GM18858 (cell line): ENCODE data around the gene CHRNA10.

Experiments used
- ATAC-seq: cut with Tn5 transposase; IDR thresholded peaks from one replicate; pipeline ENCODE4 v1.9.1; 2021; ENCODE audit not compliant: unreplicated experiment

Gene CHRNA10, protein sequence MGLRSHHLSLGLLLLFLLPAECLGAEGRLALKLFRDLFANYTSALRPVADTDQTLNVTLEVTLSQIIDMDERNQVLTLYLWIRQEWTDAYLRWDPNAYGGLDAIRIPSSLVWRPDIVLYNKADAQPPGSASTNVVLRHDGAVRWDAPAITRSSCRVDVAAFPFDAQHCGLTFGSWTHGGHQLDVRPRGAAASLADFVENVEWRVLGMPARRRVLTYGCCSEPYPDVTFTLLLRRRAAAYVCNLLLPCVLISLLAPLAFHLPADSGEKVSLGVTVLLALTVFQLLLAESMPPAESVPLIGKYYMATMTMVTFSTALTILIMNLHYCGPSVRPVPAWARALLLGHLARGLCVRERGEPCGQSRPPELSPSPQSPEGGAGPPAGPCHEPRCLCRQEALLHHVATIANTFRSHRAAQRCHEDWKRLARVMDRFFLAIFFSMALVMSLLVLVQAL

DNA sequence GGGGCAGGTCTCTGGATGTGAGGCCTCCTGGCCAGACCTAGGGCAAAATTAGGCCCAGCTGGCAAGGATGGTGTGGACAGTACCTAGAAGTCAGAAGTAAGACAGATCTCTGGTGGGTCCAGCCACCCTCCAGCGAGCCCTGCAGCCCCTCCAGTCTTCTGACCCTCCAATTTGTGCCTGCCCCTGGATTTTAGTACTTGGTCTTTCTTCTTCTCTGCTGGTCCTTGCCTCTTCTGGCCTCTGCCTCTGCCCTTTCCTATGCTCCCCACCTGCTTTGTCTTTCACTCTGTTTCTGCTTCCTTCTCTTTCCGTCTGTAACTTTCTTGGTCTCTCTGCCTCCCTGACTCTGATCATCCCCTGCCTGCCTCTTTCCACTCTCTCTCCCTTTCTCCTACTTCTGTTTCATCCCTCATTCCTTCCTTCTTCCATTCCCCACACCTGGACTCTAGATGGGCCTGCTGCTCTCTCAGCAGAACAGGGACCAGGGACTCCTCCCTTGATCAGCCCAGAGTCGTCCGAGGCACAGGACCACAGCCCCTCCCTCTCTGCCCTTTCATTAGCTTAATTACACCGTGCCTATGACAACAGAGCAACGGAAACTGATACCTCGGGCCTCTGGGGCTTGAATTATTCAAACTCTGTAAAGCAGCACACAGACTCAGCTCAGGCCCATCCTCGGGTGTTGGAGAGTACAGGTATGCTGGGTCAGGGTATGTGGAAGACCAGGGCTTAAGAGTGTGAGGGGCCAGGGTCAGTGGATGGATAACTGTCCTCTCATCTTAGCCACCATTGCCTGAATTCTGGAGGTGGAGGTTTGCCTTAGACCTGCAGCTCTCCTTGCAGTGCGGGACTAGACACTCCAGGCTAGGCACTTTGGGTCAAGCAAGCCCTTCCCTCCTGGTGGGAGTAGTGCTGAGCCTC, at the start of gene CHRNA10:
Gene CHRNA10, minus strand, starts transcription at position 51 of the 921 bp plus-strand sequence. CDS start 72 bp downstream, outside the sequence.
- ATAC-seq, result no peak

DNA sequence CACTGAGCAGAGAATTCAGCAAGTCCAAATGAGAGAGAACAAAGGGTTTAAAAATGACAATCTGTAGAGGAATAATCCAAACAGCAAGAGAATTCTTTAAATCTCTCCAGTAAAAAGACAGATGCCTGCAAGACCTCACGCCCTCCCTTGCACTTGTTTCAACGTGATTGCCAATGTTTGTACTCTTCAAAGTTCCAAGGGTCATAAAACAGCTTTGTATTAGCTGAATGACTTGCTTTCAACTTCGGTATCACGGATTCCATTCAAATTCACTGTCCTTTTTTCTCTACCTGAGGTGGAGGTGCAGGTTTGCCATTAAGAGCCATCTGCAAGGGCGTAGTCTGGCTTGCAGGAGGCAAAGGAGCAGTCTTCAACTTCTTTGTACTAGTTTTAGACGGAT, 41.1 kb upstream of the CHRNA10 start:
- no peak for ATAC-seq

DNA sequence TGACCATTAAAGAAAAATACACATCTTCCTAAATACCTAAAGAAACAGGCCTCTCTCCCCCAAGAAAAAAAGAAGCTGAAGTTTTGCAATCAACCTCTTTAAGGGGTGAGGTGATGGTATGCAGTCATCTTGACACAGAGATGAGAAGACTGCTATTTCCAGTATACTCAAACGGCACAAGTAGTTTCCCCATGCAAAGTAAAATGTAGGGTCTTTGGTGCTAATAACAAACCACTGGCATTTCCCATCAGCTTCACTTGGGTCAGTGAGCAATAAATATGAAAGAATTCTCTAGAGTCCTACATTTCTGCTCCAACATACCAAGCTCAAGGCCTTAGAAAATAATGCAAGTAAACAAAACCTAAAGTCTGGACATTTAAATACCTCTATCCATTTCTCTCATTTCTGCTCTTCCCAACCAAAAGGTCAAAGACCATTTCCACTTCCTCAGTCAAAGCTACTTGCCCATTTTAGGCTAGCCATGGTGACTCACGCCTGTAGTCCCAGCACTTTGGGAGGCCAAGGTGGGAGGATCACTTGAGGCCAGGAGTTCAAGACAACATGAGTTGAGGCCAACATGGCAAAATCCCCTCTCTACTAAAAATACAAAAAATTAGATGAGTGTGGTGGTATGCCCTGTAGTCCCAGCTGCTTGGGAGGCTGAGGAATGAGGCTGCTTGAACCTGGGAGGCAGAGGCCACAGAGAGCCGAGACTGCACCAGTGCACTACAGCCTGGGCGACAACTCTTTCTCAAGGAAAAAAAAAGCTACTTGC, 39.5 kb upstream of the CHRNA10 start:
- no peak for ATAC-seq

DNA sequence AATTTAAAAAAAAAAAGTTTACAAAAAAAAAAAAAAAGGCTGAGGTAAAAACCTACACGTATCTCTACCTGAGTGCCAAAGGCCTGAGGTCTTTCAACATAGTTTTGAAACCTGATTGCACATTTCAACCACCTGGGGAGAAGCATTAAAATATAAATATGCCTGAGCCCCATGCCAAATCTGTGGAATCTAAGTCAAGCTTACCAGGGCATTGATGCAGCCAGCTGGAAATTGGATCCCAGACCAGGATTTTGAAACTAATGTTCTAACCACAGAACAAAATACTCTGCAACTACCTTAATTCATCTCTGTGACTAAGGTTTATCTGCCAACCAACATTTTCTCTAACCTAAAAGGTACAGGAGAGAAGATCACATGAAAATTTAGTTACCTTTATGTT, 38.8 kb upstream of the CHRNA10 start:
- ATAC-seq, result no peak

DNA sequence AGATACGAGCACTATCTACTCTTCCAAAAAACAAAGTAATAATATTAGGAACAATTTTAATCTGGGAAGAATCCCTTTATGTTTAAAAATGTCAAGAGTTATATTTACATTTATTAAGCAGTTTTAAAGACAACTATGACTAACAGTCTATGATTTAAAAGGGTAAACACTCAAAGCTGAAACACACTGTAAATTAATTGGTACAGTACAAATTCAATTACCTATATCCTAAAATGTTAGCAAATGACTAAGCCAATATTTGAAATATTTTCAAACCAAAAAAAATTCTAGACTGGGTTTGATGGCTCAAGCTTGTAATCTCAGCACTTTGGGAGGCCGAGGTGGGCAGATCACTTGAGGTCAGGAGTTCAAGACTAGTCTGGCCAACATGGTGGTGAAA, 36.0 kb upstream of the CHRNA10 start:
- no peak for ATAC-seq

DNA sequence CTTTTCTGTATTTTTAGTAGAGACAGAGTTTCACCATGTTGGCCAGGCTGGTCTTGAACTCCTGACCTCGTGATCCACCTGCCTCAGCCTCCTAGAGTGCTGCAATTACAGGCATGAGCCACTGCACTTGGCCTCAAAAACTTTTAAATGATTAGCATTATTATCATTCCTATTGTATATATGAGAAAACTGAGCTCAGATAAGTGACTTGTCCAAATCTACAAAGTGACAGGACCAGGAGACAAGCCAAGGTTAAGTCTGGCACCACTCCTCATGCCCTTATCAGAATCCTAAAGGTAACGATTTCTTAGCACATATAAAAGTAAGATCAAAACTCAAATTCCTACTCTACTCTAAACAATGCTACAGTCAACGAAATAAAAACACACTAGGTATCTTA, 32.2 kb upstream of the CHRNA10 start:
- ATAC-seq, result no peak

DNA sequence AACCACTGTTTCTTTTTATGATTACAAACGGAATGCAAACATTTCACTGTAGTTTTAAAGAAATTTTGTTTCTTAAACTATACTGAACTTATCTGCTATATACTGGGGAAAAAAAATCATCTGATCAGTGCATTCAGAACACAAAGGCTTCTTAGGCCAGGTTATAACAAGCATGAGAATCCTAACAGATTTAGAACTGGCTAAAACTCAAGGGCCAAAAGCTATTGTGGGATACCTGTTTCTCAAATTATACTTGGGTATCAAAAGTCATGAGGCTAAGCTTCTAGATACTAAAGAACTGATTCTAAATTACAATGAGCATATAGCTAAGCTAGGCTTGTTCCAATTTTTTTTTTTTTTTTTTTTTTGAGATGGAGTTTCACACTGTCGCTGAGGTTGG, 29.7 kb upstream of the CHRNA10 start:
- no peak for ATAC-seq

DNA sequence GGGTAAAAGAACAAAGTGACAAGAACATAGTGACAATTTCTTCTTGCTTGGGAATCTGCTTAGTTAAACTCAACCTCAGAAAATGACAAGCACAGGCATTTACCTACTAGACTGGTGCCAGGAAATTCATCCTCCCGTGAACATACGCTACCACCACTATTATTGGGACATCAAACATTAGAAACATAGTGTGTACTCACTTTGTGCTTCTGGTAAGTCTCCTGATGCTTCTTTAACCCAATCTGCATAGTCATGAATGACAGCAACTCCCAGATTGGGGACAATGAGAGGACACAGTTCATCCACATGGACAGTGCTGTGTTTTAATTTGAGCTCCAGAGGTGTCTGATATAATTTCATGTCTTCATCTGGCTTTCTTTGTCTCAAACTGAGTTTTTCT, 29.2 kb upstream of the CHRNA10 start:
- ATAC-seq, result no peak

DNA sequence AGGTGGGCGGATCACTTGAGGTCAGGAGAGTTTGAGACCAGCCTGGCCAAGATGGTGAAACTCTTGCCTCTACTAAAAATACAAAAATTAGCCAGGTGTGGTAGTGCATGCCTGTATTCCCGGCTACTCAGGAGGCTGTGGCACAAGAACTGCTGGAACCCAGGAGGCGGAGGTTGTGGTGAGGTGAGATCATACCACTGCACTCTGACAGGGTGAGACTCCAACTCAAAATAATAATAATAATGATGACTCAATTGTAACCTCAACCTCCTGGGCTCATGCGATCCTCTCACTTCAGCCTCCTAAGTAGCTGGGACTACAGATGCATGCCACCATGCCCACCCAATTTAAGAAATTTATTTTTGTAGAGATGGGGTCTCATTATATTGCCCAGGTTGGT, 15.6 kb upstream of the CHRNA10 start:
- no peak for ATAC-seq

DNA sequence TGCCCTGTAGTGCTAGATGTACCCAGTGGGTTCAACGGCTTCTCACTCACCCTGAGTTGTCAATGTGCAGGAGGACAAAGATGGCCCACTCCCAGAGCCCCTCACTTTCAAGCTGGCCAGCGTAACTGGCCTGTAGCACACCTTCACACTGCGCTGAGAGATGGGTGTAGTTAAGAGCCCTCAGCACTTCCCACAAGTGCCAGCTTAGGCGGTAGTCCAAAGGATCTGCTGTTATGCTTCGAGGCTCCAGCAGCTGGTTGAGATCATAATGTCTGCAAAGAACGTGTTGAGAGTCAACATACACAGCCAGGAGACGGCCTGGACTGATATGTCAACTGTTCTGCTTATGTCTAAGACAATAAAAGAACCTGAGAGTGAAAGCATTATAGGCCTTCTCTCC, 14.7 kb upstream of the CHRNA10 start:
- ATAC-seq, result no peak

DNA sequence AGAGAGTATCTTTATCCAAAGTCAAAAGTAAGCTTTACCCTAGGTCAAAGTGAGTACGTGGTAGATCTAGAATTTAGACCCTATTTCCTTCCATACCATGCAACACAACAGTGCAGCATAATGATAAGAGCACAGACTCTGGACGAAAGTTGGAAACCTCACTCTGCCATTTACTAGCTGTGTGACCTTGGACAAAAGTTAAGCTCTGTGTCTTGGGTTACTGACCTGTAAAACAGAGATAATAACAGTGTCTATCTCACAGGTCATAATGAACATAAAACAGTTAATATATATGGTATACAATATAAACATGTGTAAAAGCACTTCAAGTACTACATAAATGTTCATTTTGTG, 13.6 kb upstream of the CHRNA10 start:
- no peak for ATAC-seq

DNA sequence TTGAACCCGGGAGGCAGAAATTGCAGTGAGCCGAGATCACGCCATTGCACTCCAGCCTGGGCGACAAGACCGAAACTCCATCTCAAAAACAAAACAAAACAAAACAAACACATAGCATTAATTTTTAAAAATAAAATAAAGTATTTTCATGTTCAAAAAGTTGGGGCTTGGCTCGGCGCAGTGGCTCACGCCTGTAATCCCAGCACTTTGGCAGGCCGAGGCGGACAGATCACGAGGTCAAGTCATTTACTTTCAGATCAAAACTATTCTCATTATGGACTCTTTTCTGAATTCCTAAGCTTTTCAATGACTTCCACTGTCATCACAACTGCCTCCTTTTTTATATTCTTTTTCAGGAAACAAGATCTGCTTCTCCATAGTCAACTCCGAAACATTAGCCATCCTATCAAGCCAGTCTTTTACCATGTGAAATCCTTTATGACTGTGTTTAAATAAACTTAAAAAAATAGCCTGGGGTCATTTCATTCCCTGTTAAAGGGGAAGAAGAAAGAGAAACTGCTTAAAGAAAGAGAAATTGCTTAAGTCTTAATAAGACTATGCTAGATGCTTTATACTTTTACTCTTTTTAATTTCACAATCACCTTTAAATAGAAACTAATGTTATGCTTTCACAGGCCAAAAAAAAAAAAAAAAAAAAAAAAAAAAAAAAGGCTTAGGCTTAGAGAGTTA, 13.1 kb upstream of the CHRNA10 start:
- no peak for ATAC-seq

DNA sequence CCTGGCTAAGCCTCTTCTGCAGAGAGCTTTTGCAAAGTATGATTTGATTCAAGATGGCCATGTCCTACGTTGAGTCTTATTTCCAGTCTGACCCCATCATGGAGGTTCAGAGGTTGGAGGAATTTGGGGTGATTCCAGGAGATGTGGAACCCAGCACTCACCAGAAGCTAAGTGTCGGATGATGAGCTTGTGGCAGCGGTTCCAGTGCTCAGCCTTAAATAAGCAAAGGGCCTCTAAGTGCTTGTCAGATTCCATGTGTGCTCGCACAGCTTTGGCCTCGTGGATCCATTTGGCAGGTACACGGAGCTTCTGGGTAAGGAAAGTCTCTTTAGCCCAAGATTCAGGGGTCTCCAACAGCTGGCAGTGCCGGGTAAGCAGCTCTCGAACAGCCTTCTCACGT, 11.9 kb upstream of the CHRNA10 start:
- ATAC-seq, result no peak

DNA sequence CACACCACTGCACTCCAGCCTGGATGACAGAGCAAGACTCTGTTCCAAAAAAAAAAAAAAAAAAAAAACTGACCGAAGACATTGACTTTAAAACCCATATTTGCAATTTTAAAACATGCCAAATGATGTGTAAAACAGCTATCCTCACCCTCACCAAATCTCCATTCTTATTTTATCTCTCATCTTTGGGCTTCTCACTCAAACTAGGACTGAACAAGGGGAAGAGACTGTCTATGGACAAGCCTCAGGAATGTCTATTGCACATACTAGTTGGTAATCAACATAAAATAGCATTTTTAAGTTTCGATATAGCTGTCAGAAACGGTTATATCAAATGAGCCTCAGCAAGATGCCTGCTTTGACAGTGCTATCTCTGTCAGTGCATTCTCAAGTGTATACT, 7.9 kb upstream of the CHRNA10 start:
- ATAC-seq, result no peak

DNA sequence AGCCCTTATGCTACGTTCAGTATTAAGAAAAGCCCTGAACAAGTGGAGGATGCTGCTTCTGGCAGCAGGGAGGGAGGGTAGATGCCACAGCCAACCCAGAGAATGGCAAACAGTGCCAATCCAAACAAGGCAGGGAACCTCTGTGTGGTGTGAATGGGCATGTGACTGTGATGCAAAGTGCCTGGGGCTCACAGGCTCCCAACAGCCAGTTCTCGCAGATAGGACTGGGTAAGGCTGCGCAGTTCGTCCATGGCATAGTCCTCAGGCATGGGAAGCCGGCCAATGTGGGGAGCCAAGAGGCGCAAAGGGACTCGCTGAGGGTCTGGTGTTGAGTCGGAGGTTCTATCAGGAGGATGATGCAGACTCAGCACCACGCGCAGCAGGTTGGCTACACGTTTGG, 4.8 kb upstream of the CHRNA10 start:
- ATAC-seq, result no peak

DNA sequence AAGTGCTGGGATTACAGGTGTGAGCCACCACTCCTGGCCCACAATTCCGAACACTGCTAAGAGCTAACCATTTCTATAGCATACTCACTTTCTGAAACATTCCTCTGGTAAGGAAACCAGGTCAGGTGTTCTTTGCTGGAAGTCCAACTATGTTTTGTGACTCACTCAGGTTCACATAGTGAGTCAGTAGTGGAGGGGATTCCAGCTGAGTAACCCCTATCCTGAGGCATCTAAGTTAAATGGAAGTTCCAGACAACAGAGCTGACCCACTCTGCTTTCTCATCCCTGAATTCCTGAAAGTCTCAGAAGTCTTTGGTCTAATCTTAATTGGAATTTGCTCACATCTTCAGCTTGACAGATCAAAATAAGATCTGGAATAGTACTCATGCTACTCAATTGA, 3.0 kb upstream of the CHRNA10 start:
- no peak for ATAC-seq

DNA sequence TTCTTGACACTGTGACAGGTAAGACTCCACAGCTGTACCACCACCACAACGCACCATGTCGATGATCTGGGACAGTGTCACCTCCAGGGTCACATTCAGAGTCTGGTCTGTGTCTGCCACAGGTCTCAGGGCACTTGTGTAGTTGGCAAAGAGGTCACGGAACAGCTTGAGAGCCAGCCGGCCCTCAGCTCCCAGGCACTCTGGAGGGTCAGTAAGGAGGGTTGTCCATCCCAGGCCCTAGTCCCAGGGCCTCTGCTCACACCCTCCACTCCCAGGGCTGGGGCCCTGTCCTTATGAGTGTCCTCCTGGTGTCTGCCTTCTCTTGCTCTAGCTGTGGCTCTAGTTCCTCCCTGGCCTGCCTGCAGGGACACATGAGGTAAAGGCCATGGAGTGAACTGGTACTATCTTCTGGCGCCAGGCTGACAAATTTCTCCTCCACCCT, 1.4 kb downstream of the CHRNA10 start:
- ATAC-seq, result no peak

DNA sequence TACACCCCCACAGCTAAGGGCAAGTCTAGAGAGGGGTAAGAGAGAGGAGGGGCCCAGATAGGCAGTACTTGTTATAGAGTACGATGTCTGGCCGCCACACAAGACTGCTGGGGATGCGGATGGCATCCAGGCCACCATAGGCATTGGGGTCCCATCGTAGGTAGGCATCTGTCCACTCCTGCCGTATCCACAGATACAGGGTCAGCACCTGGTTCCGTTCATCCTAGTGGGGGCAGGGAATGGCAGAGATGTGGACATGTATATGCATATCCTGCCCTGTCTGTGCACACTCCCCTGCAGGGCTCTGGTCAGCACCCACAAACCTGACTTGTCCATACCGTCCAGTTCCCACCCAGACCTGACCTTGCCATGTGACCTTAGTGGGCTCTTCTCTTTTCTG, 2.1 kb downstream of the CHRNA10 start:
- no peak for ATAC-seq

DNA sequence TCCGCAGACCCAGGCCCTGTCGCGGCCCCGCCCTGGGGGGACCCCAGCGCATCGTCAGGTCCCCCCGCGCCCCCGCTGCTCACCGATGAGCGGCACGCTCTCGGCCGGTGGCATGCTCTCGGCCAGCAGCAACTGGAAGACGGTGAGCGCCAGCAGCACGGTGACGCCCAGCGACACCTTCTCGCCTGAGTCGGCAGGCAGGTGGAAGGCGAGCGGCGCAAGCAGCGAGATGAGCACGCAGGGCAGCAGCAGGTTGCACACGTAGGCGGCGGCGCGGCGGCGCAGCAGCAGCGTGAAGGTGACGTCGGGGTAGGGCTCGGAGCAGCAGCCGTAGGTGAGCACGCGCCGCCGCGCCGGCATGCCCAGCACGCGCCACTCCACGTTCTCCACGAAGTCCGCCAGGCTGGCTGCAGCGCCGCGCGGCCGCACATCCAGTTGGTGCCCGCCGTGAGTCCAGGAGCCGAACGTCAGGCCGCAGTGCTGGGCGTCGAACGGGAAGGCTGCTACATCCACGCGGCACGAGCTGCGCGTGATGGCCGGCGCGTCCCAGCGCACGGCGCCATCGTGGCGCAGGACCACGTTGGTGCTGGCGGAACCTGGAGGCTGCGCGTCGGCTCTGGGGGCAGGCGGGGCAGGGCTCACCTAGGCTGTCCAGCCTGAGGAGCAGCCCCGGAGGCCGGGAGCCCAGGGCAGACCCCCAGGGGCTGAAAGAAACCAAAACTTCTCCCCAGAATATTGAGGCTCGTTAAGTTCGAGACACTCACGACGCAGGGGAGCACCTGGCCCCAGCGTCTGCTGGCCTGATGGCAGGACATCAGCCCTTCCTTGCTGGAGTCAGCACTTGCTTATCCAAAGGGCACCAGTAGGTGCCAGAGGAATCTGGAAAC, 3.8 kb downstream of the CHRNA10 start:
- ATAC-seq, result no peak

DNA sequence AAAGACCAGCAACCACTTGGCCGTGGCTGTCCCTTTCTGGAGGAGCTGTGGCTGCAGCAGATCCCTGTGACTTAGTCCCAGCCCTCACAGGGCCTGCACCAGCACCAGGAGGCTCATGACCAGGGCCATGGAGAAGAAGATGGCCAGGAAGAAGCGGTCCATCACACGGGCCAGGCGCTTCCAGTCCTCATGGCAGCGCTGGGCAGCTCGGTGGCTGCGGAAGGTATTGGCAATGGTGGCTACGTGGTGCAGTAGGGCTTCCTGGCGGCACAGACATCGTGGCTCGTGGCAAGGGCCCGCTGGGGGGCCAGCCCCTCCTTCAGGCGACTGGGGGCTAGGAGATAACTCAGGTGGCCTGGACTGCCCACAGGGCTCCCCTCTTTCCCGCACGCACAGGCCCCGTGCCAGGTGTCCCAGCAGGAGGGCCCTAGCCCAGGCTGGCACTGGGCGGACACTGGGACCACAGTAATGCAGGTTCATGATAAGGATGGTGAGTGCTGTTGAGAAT, 5.1 kb downstream of the CHRNA10 start:
- no peak for ATAC-seq
